ENCODE results near the gene IFT43.

The IFT43 gene

DNA sequence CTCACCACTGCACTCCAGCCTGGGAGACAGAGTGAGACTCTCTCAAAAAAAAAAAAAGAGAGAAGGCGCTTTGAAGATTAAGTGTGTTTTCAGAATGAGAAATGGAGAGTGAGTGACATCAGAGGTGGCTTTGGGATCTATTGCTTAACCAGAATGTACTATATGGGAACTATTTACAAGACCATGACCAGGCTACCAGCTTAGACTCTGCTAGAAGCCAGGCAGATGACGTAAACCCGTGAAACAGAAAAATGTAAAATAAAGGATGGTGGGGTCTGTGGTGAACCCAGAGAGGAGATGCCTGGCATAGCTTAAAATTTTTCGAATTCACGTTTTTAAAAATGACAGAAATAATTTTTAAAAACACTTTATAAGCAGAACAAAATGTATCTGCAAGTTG lies 82.0 kb downstream of the IFT43 start:
- no peak for DNase-seq (ENCODE audit: insufficient read length, low spot score)
- FAIRE-seq: no peak

DNA sequence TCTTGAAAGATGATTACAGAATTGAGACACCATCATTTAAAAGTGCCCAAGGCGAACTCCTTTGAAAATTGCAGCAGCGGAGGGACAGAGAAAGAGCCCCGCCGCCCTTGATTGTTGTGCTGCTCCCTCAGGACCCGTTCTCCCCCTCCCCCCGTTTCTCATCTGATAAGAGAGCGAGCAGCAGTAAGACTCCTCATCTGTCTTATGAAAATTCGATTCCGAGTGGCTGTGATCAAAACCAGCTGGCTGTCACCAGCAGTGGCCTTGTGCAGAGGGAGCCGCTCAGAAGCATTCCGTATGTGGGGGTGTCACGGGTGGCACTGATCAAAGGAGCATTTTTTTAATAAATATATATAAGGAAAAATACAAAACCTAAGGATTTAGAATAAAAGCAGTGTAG lies 88.2 kb downstream of the IFT43 start:
- FAIRE-seq: no peak

DNA sequence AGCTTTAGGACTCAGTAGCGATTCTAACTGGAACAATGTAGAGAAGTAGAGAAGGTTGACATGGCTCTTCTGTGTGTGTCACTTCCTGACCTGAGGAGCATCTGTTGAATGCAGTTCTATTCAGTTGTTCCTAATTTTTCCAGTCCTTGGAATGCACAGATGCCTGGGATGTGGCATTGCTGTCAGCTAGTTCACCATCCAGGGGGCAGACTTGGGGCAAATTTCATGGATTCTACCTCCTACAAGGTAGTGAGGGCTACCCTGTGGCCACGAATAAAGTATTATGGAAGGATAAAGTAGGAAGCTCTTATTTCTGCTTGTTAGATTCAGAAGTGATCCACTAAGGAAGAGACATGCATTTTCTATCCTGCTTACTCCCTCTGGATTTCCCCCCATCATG lies 91.8 kb downstream of the IFT43 start:
- FAIRE-seq (no peak), DNase-seq (ENCODE audit: insufficient read length, low spot score) (no peak)

More for the DNA sequence above, 88.2 kb downstream of the IFT43 start:
- no peak for DNase-seq (ENCODE audit: insufficient read length, low spot score)

DNA sequence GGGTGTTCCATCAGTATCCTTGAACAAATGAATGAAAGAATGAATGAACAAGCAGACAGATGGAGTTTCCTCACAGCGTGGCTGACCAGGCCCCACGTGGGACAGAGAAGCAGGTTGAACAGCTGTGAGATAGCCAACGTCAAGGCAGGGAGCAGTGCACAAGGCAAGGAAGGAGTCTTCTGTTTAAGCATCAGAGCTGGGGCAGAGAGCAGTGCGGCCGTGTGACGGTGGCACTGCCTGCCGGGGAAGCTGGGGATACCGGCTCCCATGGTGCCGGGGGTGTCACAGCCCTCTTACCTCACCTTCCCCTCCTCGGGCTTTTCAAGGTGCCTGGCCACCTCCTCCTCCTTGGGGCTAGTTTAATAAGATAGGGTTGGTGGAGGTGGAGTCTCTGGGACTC lies 92.9 kb downstream of the IFT43 start:
- FAIRE-seq (no peak), DNase-seq (ENCODE audit: insufficient read length, low spot score) (no peak)

DNA sequence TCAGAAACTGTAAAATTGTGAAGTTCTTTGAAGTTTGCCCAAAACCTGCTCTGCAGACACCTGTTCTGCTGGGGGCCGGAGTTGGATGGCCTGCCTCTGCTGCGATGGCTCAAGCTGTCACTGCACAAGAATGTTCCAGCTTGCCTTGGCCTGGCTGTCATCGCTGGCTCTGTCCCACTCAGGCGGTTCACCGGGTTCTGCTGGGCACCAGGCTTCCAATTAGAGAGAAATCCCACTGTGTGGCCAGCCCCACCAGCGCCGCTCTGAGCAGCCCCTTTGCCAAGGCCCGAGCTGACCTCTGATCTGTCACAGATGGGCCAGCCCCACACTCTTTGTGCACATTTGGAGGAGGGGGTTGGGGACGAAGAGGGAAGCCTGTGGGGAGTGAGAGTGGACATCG lies 94.5 kb downstream of the IFT43 start:
- FAIRE-seq: no peak
- DNase-seq (ENCODE audit: insufficient read length, low spot score): no peak

DNA sequence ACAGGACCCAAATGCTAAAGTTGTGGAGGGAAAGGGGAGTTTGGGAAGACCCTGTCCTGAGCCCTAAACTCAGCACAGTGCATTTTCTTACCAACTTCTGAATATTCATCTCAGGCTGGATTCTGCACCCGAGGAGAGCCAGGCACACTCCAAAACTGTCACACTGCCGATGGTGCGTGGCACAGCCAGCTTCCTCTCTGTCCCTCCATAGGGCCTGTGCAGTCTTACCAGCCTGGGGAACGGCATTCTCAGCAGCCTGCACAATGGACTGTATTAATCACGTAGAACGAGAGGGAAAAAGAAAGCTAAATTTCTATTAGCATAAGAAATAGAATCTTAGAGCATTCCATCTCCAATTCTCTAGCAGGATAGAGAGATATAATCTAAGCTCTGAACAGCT lies 94.9 kb downstream of the IFT43 start:
- FAIRE-seq: no peak
- DNase-seq (ENCODE audit: insufficient read length, low spot score): no peak

DNA sequence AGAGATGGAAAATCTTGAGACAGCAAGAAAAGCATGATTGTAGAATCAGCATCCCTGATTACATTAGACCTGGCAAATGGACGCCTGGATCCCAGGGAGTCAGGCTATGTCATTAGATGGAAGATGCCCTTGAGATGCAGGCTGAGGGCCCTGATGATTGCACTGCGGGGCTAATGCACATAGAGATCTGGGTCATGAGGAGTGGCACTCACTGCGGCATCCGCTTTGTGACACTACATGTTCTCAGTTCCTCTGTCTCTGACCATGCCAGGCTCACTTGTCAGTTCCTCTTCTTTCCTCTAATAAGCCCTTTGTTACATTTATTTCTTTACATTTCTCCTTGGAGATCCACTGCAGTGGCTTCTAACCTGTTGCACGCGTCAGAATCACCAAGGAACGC lies 96.1 kb downstream of the IFT43 start:
- FAIRE-seq: no peak
- no peak for DNase-seq (ENCODE audit: insufficient read length, low spot score)

DNA sequence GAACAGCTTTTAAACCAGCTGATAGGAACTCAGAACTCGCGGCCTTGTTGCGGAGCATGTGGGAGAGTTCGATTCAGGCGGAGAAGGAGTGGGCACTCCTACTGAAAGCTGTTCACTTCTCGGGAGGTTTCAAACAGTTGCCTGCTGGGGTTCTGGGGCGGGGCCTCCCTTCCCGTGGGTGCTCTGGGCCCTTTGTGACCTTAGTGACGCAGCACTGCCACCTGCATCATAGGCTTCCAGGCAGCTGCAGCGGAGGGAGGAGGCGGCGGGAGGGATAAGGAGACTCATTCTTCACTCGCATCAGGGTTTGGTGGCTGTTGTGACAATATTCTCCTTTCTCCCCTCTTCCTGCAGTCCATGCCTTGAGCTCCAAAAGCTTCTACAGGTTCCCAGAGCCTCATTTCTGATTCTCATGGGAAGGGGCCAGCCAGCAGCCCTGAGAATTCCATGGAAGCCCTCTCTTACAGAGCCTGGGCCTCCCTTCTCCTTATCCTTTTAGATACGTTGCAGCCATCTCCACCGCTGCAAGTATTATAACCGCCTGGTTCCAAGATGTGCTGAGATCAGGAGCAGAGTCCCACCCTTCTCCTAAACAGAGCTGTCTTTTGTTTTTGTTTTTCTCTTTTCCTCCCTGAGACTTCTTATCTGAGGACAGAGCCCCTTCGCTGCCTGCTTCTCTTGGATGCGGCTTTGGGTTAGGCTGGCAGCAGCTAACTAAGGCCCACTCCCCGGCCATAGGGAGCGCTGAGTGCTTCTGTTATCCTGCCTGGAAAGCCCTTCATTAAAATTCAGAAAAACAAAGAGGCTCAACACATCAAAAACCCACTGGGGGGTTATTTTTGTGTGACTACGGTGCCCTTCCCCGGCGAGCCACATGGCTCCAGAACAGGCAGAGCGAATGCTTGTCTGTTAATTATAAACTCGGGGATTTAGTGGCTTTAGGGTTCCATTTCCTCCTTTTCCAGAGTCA lies 98.5 kb downstream of the IFT43 start:
- DNase-seq (ENCODE audit: insufficient read length, low spot score) (no peak), FAIRE-seq (no peak)

DNA sequence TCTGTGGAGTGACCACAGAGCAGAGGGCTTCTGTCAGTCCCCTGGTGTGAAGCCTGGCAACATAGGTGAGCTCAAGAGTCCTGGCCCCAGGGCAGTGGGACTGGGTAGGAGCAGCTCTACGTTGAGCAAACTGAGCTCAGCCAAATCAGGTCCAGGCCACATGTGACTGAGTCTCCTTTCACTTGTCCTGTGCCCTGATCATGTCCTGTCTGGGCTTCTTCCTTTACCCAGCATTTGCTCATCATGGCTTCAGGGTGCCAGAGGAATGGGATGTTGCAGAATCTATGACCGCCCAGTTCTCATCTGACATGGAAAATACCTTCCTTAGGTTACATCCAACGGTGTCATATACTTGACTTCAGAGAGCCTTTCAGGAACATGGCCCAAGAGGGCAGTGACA lies 99.8 kb downstream of the IFT43 start:
- FAIRE-seq: no peak

DNA sequence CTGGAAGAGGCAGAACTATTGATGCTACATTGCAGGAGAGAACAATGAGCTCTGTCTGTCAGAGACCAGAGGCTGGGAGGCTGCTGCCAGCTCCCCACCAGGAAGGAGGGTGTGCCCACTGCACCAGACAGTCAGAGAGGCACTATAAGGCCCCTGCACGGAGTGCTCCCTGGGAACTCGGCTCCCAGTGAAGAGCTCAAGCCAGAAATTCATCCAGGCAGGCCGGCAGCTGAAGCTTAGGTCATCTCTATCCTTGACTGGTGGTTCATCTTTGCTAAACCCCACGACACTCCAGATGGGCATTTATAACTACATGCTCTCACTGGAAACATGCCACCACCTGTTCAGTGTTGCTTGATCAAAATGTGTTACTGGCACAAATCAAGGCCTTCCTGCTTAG lies 101.1 kb downstream of the IFT43 start:
- FAIRE-seq (no peak), DNase-seq (ENCODE audit: insufficient read length, low spot score) (no peak)

More for the DNA sequence above, 99.8 kb downstream of the IFT43 start:
- no peak for DNase-seq (ENCODE audit: insufficient read length, low spot score)

DNA sequence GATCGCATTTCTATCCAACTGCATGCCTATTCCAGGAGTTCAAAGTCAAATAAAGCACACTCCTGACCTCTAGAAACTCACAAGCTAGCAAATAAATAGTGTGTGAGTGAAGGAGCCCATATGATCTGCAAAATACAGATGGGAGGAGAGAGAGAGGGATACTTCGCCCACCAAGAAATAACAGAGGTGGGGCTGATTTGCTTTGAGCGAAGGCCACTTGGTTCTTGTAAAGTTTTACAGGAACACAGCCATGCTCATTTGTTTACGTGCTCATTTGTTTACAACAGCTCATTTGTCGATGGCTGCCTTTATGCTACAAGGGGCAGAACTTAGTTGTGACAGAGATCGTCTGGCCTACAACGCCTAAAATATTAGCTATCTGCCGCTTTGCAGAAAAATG lies 102.8 kb downstream of the IFT43 start:
- FAIRE-seq (no peak), DNase-seq (ENCODE audit: insufficient read length, low spot score) (no peak)

DNA sequence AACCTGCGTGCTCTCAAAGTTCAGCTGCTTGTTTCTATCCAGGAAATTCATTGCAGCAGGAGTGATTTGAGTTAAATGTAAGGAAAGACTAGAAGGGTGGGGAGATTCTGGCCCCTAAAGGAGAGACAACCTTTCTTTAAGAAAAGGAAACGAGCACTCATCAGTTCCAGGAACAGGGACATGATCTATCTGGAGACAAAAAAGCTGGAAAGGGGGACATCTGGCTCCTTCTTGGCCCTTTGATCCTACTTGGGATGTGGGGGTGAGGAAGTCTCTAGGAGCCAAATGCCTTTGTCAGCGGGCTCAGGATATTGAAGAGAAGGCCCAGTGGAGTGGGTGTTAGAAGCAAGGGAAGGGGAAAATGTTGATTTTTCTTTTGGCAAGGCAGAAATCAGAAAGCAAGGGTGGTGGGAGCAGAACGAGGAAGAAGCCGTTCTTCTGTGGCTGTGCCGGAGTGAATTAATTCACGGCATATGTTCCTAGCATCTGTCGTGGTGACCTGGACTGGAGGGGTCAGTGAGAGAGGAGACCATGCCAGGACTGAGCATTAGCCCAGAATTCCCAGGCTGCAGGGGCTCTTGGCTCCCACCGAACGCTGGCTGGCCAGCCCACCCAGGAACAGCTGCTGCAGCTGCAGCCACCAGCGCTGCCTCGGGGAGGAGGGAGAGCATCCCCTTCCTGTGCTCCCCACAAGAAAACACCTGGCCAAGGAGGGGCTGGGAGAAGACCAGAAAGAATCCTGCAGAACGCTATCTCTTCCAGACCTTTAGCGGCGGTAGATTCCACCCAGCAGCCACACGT lies 103.4 kb downstream of the IFT43 start:
- FAIRE-seq: no peak

DNA sequence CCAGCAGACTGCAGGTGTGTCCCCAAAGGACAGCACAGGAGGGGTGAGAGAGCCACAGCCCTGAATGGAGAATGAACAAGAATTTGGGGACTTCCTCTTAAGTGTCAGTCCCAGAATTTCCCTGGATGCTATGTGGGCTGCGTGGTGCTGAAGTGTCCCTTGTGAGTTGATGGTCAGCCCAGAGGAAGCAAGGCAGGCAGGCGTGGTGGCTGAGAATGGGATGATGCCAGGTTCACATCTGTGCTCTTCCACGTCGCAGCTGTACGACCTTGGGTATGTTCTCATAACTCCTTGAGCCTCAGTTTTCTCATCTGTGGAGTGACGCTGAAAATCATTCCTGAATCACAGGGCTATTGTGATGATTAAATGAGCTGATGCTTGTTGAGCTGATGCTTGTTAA lies 104.0 kb downstream of the IFT43 start:
- FAIRE-seq: no peak

More for the DNA sequence above, 103.4 kb downstream of the IFT43 start:
- no peak for DNase-seq (ENCODE audit: insufficient read length, low spot score)

DNA sequence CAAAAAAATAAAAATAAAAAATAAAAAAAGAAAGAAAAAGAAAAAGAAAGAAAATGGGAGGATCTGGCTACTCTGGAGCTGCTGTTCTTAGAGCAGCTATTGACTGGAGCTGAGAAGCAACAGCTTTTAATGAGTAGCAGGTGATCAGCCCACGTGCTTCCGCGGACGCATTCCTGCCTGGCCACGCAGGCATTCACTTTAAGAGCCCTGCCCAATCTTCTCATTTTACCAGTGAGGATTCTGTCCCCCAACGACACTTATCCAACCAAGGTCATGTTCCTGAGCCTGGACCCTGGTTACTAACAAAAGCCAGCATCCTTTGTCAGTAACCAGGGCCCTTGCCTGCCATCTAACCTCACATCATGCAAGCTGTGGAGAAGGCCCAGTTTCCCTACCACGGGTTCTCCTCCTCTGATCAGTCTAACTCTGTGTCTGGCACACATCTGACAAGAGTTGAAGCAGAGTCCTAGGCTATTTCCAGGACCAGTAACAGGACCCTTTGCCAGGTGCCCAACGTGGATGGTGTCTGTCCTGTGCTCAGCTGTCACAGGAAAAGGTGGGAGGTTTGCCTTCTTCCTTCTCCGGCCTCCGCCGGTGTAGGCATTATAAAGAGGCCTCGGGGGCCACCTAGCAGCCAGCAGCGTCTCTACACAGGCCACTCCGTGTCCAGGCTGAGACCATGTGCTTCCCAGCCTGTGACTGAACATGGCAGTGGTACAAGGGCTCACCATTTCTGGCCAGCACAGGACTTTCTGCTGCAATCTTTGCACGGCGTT lies 105.2 kb downstream of the IFT43 start:
- no peak for DNase-seq (ENCODE audit: insufficient read length, low spot score)
- FAIRE-seq: no peak

More for the DNA sequence above, 104.0 kb downstream of the IFT43 start:
- no peak for DNase-seq (ENCODE audit: insufficient read length, low spot score)

DNA sequence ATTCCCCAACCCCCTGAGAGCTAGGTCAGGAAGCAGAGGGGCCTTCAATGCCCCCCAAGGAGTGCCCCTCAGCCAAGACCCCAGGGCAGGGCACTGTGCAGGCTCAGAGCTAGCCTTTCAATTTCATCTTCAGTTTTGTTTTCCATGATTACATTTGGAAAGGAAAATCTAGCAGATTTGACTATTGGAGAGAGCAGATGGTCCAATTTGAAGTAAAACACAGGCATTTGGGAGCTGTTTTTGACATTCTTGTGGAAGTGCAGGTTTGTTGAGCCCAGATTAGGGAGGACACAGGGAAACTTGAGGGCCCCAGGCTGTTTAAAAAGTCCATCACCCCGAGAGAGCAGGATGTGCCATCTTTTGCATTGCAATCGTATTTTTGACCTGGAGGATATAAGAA lies 107.5 kb downstream of the IFT43 start:
- DNase-seq (ENCODE audit: insufficient read length, low spot score) (no peak), FAIRE-seq (no peak)

DNA sequence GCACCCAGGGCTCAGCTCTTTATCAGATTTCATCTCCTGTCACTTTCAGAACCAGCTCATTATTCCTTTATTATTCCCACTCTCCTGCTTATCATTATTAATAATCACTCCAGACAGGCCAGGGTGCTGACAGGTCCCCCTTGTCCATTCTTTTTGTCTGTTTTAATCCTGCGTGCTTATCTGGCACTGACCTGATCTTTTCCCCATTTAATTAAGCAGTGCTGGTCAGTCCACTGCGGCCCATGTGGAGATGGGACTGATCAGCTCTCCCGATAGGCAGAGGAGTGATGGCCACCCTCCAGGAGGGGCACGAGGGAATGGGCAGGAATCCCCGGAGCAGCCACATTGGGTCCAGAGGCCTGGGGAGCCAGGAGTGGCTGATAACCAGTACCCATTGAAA lies 110.7 kb downstream of the IFT43 start:
- no peak for DNase-seq (ENCODE audit: insufficient read length, low spot score)
- FAIRE-seq: no peak

DNA sequence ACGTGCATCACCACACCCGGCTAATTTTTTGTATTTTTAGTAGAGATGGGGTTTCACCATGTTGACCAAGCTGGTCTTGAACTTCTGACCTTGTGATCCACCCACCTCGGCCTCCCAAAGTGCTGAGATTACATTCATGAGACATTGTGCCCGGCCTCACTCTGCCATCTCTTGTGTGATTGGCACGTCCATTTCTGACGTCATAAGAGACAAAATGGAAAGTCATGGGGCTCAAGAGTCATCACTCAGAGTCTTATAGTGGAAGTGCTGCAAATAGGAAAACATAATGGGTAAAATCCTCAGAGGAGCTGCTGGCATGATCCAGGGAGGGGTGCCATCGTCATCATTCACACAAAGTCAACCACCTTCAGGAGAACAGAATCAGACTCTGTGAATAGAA lies 112.0 kb downstream of the IFT43 start:
- FAIRE-seq (no peak), DNase-seq (ENCODE audit: insufficient read length, low spot score) (no peak)

DNA sequence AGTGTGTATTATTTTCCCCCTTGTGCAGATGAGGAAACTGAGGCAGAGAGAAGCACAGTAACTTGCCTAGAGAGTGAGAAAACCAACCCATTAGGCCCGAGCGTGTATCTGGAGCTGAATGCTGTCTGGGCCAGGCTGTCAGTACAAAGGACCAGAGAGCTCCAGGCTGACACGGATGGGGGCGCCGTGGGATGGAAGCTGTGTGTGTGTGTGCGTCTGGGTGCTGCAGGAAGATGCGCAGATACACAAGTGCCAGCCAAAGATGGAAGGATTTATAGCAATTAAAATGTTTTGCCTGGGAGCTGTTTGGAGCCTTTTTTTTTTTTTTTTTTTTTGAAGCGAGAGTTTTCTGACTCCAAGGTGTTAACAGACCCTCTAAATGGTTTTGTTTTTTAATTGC lies 112.5 kb downstream of the IFT43 start:
- DNase-seq (ENCODE audit: insufficient read length, low spot score): no peak
- no peak for FAIRE-seq

DNA sequence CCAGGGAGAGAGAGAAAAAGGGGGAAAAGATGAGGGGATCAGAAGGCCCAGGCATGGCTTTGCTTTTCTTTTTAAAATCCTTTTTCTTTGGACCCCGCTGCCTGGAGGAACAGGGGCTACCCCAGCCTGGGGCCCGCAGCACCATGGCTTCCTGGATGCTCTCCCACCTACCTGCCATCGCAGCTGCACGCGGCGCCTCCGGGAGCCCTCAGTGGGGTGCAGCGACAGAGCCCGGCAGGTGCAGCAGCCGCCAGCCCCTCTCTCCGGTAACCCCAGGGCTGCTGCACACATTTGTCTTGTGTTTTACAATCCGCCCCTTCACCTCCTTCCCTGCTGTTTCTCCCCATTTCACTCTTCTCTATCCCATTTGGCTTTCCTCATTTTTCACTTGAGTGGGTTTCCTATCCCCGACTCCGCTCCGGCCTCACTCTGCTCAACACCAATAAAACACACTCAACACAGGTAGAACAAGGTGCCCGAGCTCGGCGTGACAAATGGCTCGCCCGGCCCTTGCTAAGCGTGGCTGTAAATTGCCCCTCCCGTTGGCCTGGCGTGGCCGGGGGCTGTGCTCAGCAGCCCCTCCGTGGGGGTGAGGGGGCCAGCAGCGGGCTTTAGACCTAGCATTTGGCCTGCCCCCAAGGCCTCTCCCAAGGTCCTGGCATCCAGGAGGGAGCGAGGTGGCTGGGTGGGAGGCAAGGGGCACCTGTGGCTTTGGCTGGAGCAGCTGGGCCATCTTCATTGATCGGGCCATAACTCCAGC lies 113.5 kb downstream of the IFT43 start:
- DNase-seq (ENCODE audit: insufficient read length, low spot score) (no peak), FAIRE-seq (no peak)

DNA sequence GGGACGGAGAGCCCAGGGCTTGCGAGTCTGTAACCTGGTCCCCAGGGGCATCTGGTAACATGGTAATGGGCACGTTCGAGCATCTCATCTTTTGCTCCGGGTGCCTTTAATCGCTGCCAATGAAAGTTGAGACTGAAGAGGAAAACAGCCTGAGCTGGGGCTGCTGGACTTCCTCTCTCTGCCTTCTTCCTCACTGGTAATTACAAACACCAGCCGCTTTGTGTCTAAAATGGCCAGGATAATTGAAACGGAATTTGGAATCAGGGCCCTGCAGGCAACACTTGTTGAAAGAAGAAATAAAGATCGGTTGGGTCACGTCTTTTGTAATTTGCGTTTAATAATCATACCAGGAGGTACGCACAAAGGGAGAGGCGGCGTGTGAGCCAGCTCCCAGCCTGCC lies 114.7 kb downstream of the IFT43 start:
- no peak for DNase-seq (ENCODE audit: insufficient read length, low spot score)

More for the DNA sequence above, 114.7 kb downstream of the IFT43 start:
- no peak for FAIRE-seq

Data from GM19239 (cell line).